HG03575 (cell line): Measurements from ENCODE around the gene RXRB.

ENCODE experiments used
- ATAC-seq: cut with Tn5 transposase; IDR thresholded peaks from one replicate; pipeline ENCODE4 v1.9.1; 2021; ENCODE audit not compliant: unreplicated experiment, insufficient number of reproducible peaks, low FRiP score; ENCODE audit errors: extremely low read depth

RXRB gene

DNA sequence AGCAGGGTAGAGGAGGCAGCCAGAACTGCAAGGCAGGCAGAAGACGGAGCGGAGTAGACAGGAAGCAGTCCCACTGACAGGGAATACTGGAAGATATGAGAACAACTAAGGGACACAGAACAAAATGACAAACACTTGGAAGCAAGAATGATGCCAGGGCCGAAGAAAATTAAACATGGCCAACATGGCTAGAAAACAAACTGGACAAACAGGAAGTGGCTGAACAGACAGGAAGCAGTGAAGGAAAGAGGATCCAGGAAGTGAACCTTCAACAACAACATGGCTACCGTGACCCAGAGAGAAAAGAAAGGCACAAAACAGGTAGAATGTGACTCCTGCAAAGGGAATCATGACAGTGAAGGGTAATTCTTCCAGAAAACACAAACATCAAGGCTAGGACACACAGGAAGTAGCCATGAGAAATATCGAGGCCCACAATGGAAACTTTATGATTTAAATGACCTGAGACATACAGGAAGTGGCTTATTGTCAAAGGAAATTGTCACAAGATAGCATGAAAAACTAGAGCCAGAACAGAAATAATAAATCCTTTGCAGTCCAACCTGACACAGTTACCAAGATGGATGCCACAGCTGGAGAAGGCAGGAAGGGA is 17.3 kb downstream of the RXRB start:
- no peak for ATAC-seq

DNA sequence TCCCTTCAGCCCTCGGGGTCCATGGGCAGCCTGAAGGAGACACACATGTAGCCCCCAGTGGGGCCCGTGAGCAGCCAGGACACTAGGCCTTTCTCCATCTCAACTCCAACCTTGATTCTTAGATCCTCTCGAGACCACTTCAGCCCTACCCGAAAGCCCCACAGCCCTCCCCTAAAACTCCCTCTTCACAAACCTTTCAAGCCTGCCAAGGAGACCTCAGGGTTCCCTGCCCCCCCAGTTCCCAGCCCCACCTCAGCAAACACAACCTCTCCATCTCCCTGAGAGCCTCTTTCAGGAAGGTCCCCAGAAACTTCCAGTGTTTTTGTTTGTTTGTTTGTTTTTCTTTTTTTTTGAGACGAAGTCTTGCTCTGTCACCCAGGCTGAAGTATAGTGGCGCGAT is 19.3 kb downstream of the RXRB start:
- ATAC-seq, result no peak

DNA sequence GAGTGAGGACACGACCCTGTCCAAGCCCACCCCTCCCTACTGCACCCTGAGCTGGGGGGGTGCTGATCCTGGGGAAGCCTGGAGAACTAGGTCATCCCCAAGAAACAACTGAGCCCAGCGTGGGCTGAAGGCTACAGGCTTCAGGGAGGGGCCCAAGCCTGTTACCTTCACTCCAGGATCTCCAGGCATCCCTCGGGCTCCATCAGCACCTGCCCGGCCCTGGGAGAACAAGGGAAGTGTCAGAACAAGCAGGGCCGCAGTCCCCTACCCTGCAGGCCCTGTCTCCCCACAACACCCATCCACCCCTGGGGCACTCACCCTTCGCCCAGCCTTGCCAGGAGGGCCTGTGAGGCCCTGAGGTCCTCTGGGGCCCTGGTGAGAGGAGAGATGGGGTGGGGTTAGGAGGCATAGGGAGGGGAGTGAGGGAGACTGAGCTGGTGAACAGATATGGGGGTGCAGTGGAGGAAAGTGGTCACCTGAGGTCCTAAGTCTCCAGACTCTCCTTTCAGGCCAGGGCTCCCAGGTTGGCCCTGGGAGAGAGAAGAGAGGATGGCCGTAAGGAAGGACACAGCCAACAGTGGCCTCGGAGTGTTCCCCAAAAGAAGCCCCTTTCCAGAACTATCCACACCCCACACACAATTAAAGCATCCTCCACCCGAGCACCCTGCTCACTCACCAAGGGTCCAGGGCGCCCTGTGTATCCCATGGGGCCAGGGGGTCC is 21.6 kb downstream of the RXRB start:
- no peak for ATAC-seq

DNA sequence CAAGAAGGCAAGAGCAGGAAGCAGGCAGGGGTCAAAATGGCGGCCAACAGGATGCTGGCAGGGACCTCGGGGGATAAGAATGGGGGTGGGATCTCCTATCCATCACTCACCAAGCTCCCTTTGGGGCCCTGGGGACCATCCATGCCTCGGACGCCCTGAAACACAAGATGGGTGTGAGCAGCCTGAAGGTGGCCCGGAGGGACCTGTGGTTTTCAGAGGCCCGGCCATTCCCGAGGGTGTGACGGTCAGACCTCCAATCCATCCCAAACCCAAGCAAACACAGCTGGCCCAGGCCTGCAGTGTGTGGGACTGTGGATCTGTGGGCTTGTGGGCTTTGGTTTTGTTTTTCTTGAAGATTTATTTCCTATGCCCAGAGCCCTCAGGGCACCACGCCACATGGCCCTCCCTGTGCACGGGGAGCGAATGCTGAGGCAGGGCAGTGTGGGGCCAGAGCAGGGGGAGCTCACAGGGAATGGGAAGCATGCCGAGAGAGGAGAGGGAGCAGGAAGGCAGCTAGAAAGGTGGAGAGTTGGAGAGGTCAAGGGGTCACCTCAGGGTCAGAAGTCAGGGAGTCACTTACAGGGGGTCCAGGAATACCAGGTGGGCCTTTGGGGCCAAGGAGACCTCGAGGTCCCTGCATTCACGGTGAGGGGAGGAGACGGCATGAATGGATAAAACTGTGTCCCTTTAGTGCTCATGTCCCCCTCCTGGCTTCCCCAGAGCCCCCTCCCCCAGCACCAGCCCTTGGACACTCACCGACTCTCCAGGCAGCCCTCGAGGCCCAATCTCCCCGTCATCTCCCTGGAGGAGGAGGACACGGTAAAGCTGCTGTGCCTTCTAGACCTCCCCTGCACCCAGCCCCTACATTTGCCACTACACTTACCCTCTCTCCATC is 22.7 kb downstream of the RXRB start:
- ATAC-seq, result no peak

DNA sequence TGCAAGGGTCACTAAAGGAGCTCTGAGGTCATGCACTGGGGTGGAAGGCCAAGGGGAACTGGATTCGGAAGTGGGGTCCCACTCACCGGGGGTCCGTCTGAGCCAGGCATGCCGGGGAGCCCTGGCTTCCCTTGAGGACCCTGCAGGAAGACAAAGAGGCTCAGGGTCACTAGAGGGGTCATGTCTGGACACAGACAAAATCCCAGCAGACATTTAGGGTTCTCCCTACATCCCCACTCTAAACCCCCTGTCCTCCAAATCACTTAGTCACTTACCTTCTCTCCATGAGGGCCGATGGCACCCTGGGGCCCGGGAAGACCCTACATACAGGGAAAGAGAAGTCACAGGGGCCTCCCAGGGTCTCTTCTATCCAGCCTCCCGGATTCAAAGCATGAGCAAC is 23.6 kb downstream of the RXRB start:
- no peak for ATAC-seq

DNA sequence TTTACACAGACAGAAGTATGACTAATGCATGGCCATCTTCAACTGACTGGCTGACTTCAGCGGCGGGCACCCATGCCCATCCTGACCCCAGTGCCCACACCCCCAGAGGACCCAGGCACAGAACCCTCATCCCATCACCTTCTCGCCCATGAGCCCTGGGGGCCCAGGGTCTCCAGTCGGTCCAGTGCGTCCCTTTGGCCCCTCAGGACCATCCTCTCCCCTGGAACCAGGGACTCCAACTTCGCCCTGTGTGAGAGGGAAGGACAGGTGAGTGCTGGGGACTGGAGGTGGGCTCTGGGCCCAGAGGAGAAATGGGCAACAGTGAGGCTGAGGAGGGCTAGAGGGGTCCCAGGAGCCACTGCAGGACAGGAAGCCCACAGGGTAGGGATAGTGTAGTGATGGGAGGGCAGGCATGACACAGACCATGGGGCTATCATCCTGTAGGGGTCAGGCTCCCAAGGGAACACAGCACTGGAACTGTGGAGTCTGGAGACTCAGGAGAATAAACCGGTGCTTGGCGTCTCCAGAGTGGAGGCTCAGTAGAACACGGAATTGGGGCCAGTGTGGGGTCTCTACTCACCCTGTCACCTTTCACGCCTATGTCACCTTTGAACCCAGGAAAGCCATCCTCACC is 24.9 kb downstream of the RXRB start:
- ATAC-seq, result no peak

DNA sequence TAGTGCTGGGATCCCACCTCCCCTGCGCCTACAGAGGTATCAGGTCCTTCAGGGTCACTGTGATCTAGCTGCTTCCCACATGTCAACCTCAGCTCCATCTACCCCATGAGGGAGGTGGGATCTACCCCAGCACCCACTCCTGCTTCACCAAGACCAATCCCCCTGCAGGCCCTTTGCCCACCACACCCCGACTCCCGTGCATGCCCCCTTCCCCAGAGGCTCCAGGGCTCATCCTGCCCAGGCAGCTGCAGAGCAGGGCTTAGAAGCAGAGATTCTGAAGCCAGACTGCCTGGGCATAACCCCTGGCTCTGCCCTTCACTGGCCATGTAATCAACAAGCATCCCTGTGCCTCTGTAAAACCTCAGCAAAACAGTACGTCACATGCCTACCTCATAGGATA is 25.7 kb downstream of the RXRB start:
- ATAC-seq, result no peak

DNA sequence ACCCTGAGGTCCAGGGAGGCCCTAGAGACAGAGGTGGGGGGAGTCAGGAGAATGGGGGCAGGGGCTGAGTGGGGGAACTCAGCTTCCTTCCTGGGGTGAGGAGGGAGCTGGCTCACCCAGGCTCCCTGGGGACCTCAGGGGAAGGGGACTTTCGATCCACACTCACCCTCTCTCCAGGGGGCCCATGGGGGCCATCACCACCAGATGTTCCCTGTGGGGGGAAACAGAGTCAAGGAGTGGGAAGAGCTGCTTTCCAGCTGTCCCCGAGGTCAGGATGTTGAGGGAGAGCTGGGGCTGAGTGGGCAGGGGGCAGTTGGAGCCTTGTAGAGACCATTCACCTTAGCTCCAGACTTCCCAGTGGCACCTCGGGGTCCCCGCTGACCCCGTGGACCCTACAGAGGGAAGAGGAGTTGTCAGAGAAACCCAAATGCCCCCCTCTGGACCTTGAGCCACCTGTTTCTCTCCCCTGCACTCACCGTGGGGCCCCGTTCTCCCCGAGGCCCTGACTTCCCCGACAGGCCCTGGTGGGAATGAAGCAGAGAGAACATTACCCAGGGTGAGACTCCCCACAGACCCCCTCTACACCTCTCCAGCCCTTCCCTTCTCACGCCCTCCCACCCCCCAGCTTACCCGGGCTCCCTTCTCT is 26.8 kb downstream of the RXRB start:
- ATAC-seq, result no peak

DNA sequence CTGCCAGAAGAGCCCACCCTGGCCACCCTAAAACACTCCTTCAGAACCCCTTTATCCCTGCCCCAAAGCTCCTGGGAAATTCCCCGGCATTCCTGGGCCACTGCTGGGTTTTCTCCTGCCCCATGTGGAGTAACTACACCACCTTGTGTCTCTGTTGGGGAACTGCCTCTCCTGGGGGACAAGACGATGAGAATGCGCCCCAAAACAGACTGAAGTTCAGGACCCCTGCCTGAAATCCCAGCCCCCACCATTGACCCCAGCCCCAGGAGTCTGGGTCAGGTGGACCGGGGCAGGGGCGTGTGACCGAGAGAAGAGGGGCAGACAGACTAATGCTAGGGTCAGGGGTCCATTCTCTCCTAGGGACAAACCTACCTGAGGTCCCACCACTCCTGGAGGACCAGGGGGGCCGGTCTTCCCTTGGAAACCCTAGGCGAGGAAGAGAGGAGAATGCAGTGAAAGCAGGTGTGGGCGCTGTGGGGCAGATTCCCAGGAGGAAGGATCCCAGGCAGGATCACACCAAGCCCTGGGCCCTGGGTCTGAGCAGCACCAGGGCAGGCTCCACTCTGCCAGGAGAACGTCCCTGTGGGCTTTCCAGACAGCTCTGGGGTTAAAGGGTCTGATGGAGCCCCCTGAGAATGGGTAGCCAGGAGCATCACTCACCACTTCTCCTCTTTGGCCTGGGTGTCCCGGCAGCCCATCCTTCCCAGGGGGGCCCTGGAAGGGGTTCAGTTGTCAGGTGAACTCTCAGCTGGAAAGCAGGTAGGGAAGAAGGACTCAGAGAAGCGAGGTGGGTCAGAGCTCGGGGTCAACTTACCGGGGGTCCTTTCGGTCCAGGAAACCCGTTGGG is 27.6 kb downstream of the RXRB start:
- ATAC-seq, result no peak

DNA sequence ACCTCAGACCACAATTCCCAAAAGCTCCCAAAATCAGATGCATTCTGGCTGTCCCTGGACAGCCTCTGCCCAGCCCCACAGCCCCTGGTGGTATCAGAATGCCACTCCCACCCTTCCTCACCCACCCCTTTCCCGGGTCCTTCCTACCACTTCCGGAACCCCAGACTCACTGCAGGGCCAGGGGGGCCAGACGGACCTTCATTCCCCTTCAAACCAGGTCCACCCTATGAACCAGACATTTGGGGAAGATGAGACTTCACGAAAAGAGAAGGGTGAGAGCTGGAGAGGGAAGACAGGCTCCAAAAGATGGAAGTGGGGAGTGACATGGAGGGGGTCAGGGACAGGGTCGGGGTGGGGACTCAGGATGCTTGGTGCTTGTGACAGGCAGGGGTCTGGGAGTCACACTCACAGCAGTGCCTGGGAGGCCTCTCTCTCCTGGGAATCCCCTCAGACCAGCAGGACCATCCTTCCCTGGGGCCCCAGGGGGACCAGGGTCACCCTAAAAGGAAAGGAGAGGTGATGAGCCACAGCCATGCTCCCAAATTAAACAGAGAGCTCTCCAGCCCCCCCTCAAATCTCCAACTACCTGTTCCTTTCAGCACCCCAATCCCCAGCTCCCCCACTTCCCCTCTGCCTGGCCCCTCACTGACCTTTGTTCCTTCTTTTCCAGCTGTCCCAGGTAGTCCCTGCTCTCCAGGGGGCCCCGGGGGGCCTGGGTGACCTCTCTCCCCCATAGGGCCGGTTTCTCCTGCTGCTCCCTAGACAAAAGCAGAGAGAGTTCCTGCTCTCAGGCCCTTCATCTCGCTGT is 28.4 kb downstream of the RXRB start:
- ATAC-seq, result no peak

DNA sequence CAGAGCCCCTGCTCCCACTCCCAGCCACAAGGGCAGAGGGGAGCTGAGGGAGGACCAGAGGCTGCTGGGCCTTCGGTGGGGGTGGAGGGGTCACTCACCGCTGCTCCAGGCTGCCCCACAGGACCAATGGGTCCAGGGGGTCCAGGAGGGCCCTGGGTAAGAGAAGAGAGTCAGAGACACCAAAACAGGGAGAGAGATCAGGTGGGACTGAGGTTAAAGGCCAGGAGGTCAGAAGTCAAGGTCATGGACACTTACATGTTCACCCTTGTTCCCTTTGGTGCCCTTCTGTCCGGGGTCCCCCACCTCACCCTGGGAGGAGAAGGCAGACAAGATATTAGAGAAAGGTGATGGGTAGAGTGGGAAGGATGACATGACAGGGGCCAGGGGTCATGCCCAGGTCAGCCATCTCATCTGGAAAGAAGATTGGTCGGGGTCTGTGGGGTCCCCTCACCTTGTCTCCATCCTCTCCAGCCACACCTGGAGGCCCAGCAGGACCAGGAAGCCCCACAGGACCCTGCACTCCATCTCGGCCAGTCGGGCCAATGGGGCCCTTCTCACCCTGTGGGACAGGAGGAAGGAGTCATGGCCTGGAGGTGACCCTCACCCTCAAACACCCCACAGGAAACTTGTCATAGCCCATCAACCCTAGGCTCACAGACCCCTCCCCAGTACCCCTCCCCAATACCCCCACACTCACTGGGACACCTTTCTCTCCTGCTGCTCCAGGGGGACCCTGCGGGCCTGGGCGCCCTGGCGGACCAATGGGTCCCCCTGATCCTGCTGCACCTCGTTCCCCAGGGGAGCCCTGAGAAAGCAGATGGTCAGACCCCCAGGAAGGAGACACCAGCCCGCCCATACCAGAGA is 29.2 kb downstream of the RXRB start:
- ATAC-seq, result no peak

DNA sequence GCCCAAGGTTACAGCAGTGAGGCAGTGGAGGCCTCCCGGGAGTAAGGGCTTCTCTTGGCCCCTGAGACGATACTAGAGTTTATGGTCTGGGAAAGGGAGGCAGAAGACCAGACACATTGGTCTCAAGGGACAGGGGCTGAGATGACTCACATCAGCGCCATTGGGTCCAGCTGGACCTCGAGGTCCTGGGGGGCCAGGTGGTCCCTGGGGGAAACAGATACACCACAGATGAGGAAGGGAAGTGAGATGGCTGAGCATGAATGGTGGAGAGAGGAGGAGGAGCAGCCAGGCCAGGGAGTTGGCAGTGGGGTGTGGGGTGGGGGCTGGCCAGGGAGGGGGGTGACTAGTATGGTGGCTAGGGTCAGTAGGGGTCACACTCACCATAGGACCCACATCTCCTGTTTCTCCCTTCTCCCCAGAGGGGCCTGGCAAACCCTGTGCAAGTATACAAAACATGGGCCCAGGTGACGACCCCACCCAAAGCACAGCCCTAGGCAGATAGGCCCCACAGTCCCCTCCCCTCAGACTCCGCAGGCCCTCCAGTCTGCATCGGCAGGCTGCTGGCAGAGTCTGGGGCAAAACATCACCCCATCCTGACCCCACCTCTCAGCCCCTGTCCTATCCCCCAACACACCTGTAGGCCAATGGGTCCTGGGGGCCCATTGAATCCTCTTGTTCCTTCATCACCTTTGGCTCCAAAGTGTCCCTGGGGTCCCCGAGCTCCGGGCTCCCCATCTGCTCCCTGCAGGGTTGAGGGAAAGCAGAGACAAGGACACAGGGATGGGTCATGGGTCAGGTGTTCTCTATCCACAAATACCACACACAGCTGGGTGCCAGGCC is 30.1 kb downstream of the RXRB start:
- ATAC-seq, result no peak

DNA sequence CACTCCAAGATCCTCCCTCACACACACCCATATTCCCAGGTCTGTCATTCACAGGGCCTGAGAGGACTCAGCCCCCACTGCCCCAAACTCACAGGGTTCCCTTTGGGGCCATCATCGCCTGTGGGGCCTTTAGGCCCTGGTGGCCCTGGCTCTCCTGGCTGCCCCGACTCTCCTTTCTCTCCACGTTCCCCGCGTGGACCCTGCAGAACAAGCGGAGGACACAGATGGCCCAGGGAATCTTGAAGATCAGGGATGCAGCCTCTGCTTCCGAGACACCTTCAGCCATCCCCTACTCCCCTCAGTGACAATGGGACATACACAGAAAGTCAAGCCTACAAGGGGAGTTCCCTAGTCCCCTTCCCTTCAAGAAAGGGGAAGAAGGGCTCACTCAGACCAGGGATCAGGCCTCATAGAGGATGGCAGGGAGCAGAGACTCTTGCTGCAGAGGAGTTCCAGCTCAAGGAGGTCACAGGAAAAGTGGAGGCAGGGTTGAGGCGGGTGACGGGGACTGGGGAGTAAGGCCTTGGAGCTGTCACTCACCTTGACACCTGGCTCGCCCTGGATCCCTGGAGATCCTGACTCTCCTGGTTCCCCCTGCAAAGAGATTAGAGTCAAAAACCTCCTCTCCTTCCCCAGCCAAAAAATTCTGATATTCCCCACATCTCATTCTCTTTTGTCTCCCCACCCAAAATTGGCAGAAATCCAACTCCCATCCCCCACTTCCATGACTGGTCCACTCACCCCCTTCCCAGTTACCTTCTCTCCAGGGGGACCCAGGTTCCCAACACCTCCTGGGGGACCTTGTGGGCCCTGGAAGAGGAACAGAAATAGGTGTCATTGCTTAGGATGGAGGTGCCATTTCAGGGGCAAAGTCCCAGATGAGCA is 30.9 kb downstream of the RXRB start:
- ATAC-seq, result no peak

DNA sequence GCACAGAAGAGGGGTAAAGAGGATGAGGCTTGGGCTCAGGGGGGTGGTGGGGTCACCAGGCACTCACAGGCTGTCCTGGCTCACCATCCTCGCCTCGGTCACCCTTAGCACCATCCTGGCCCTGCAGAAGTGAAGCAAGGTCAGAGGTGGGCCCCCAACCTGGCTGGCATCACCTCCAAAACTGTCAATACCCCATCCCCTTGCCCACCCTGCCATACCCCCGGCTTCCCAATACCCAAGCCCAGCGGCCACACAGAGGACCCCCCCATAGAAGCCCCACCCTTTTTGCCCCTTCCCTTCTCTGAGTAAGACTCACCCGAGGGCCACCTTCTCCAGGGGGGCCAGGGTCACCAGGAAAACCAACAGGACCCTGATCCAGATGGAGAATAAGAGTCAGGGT is 31.8 kb downstream of the RXRB start:
- no peak for ATAC-seq

DNA sequence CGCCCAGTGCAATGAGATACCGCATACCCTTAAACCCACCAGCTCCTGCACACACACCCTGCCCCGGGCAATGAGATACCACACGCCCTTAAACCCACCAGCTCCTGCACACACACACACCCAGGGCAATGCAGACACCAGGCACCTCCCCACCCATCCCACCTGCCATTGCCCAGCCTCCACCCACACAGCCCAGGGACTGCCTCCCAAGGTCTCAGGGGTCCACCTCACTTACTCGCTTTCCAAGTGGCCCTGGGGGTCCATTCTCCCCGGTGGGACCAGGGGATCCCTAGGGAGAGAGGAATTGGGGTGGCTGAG is 32.2 kb downstream of the RXRB start:
- no peak for ATAC-seq
